ENCODE data around the gene IGFLR1. TPM values are rescaled to one million over a fixed set of nuclear protein-coding genes. Genes with fewer than 3 reads are reported as not detected.

Gene IGFLR1
- total RNA-seq, 4 donors from 2014 or later = 5.2 to 6.1 (median 5.9) TPM

DNA sequence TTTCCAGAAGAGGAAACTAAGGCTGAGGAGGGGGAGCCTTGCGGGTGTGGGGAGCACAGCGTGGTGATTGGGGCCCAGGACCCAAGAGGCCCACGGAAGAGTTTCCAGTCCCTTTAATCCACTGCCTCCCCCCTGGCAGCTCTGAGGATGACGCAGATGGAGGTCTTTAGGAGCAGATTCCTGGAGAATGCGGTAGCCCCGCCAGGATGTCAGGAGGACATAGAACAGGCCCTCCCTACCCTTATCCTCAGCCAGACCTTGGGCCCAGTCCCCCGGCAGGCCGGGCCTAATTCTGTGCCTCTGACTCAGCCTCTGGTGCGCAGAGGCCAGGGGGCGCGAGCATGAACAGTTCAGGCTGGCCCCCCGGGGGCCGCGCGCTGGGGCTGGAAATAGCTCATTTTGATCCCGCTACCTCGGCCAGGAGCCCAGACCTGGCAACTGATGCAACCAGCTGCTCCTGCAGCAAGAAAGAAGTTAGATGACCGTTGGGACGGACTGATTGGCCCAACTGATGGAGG lies 15.0 kb upstream of the IGFLR1 start:
- peaks cover 13 to 20% of the 10 kb centered on the region in 2 donors for H3K4me1 ChIP-seq
- 5 to 22% methylated on average over 6 to 14 of the region's 19 CpGs for WGBS, 2 donors
- no peaks in the 10 kb centered on the region for H3K27me3 ChIP-seq
- intact Hi-C loops (cut with DNase I) = loop anchor here (10.0 kb wide), 1 partner anchor 178 kb away; the partner anchor contains the start of gene LRFN3
- peaks cover 16 to 23% of the 10 kb centered on the region in 2 donors for H3K36me3 ChIP-seq
- TF ChIP-seq, protein P1, sequence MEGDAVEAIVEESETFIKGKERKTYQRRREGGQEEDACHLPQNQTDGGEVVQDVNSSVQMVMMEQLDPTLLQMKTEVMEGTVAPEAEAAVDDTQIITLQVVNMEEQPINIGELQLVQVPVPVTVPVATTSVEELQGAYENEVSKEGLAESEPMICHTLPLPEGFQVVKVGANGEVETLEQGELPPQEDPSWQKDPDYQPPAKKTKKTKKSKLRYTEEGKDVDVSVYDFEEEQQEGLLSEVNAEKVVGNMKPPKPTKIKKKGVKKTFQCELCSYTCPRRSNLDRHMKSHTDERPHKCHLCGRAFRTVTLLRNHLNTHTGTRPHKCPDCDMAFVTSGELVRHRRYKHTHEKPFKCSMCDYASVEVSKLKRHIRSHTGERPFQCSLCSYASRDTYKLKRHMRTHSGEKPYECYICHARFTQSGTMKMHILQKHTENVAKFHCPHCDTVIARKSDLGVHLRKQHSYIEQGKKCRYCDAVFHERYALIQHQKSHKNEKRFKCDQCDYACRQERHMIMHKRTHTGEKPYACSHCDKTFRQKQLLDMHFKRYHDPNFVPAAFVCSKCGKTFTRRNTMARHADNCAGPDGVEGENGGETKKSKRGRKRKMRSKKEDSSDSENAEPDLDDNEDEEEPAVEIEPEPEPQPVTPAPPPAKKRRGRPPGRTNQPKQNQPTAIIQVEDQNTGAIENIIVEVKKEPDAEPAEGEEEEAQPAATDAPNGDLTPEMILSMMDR (IDR thresholded peaks at IDR 0.05) = no peak
- no peak for TF ChIP-seq POLR2A (IDR thresholded peaks at IDR 0.05)
- peak overlapping the region; percentile 79 to 96 (median 82) for H3K27ac ChIP-seq
- H3K9me3 ChIP-seq = no peaks in the 10 kb centered on the region
- peak overlapping the region in 1 of 3 donors; percentile 89 for H3K4me3 ChIP-seq (replicated peaks in 1 of 3)
- peak; percentile 49 to 50 for DNase-seq

DNA sequence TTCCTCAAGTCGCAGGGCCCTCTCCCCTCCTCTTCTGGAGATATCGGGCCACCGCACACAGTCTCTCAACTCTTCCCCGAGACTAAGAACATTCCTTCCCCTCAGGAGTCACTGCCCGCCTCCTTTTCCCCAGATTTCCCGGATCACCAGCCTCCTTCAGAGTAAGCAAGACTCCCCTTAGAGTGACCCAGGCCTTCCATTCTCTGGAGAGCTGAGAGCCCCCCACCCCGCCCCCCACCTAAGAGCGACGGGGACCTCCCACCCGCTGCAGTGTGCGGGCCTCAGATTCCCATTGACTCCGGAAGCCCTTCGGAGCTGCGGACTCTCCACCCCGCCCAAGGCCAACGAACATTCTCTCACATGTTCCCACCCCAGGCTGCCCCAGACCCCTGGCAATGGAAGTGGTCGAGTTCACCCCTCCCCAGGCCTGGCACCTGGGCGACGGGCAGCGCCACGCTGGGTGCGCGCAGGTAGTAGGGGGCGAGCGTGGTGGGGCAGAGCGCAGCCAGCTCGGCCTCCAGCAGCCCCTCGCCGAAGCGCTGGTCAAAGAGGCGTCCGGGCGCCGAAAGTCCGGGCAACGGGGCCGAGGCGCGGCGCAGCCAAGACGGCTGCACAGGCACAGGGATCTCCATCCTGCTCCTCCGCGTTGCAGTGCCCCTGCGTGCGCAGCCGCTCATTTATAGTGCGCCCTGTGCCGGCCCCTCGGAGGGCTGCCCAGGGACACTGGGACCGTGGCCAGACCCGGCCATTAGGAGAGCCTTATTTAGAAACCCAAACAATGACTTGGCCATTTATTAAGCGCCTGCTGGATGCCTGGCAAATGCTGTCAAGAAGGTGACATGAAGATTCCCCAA lies 14.4 kb upstream of the IGFLR1 start, which contains the start of gene HSPB6:
Gene HSPB6, minus strand, starts transcription at position 653 of the 854 bp plus-strand sequence. Its CDS starts 21 bp downstream, at position 632.
- intact Hi-C loops (cut with DNase I) = loop anchor here (10.0 kb wide), 1 partner anchor 178 kb away; the partner anchor contains the start of gene LRFN3
- Histone ChIP-seq H3K4me3 (replicated peaks in 1 of 3) (peak within 1 kb of the TSS in 1 of 3 donors; percentile 89), H3K9me3 (no peaks in the 10 kb centered on the region), H3K27me3 (no peaks in the 10 kb centered on the region), H3K27ac (peak within 1 kb of the TSS; percentile 79 to 96 (median 82)), H3K36me3 (peaks cover 18 to 21% of the 10 kb centered on the region in 2 donors), H3K4me1 (peaks cover 13 to 20% of the 10 kb centered on the region in 2 donors)
- no peak for TF ChIP-seq POLR2A (IDR thresholded peaks at IDR 0.05)
- TF ChIP-seq, protein P1 (IDR thresholded peaks at IDR 0.05) = no peak
- DNase-seq = peak in 1 of 2 donors; percentile 12
- WGBS, 2 donors = 9 to 12% methylated on average over 27 to 44 of the region's 52 CpGs

DNA sequence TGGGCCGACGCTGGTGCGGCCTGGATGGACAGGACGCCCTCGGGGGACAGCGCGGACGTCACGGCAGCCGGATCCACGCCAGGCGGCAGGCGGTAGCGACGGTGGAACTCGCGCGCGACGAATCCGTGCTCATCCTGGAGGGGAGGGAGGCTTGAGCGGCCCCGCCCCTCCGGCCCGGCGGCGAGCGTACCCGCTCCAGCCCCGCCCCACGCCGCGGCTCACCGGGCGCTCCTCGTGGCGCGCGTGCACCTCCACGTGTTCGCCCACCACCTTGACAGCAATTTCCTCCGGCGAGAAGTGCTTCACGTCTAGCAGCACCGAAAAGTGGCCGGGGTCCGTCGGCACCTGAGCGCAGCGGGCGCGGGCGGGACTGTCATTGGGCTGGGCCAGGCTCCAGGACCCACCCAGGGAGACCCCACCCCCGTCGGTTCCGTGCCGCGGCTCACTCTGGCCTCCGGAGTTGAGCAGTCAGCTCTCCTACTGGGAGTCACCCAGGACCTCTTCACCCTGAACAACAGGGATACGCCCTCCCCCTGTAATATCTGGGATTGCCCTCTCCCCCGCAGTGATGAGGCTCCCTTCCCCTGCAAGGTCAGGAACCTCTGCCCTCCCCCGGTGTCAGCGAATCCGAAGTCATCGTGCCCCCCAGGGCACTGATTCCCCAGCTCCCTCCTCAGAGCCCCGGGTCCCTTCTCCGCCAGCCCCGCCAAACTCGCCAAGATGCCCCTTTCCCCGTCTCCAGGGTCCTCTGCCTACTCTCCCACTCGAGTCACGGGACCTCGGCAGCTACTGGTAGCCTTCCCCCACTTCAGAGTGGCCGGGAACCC lies 13.5 kb upstream of the IGFLR1 start:
- Histone ChIP-seq H3K27me3 (no peaks in the 10 kb centered on the region), H3K9me3 (no peaks in the 10 kb centered on the region), H3K4me3 (replicated peaks in 1 of 3) (peak overlapping the region in 1 of 3 donors; percentile 33), H3K36me3 (peaks cover 18 to 21% of the 10 kb centered on the region in 2 donors), H3K4me1 (peaks cover 13 to 20% of the 10 kb centered on the region in 2 donors), H3K27ac (peak overlapping the region; percentile 79 to 96 (median 82))
- intact Hi-C loops (cut with DNase I) = loop anchor here (10.0 kb wide), 1 partner anchor 179 kb away; the partner anchor contains the start of gene LRFN3
- DNase-seq = peak; percentile 40
- 30 to 42% methylated on average over 17 to 25 of the region's 74 CpGs for WGBS, 2 donors
- no peak for TF ChIP-seq POLR2A (IDR thresholded peaks at IDR 0.05)
- TF ChIP-seq, protein P1 (IDR thresholded peaks at IDR 0.05) = no peak

DNA sequence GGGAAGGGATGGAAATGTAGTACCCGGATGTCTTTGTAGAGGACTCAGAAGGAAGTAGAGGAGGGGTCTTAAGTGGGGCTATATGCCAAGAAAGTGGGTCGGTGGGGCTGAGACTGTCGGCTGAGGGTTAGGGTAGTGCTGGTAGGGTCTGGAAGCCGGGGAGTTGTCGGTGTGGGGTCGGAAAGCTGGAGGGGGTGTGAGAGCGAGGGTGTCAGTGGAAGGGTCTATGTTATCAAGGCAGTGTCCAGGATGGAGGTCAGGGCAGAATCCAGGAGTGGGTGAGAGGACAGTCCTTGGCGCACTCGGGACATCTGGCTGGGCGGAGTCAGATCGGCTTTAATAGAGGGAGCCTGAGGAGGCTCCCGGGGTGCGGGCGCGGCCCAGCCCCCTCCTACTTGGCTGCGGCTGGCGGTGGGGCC lies 12.9 kb upstream of the IGFLR1 start:
- Histone ChIP-seq H3K27ac (peak overlapping the region; percentile 30 to 58 (median 52)), H3K9me3 (no peaks in the 10 kb centered on the region), H3K4me1 (peaks cover 13 to 20% of the 10 kb centered on the region in 2 donors), H3K27me3 (no peaks in the 10 kb centered on the region), H3K4me3 (replicated peaks in 1 of 3) (no peak overlapping the region), H3K36me3 (peaks cover 18 to 21% of the 10 kb centered on the region in 2 donors)
- intact Hi-C loops (cut with DNase I) = loop anchor here (10.0 kb wide), 1 partner anchor 180 kb away; the partner anchor contains the start of gene LRFN3
- TF ChIP-seq, protein P1 (IDR thresholded peaks at IDR 0.05) = no peak
- no peak for DNase-seq
- WGBS, 2 donors = 47 to 55% methylated on average over 15 to 16 of the region's 17 CpGs

All from thyroid gland (tissue), 4 donors.